Measurements from ENCODE around the gene FAM89B.

GRCh38 chr11:65576232-65576866 lies 4.0 kb downstream of the FAM89B start:
- TF ChIP-seq CHD1 (IDR thresholded peaks at IDR 0.05; ENCODE audit: low read depth, low read length) (no peak), SP1 (IDR thresholded peaks at IDR 0.05; ENCODE audit: low read depth, low read length) (no peak), PHF8 (conservative IDR thresholded peaks at IDR 0.05; ENCODE audit: low read depth, low read length) (no peak)
- TF ChIP-seq, protein P1, sequence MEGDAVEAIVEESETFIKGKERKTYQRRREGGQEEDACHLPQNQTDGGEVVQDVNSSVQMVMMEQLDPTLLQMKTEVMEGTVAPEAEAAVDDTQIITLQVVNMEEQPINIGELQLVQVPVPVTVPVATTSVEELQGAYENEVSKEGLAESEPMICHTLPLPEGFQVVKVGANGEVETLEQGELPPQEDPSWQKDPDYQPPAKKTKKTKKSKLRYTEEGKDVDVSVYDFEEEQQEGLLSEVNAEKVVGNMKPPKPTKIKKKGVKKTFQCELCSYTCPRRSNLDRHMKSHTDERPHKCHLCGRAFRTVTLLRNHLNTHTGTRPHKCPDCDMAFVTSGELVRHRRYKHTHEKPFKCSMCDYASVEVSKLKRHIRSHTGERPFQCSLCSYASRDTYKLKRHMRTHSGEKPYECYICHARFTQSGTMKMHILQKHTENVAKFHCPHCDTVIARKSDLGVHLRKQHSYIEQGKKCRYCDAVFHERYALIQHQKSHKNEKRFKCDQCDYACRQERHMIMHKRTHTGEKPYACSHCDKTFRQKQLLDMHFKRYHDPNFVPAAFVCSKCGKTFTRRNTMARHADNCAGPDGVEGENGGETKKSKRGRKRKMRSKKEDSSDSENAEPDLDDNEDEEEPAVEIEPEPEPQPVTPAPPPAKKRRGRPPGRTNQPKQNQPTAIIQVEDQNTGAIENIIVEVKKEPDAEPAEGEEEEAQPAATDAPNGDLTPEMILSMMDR (IDR thresholded peaks at IDR 0.05; ENCODE audit: control extremely low read depth in 1 of 3, insufficient read depth in 1 of 3, low read depth in 1 of 3, low read length in 3 of 3) = no peak

All from H1 (cell line).